ENCODE results near the gene MEGF8. TPM values are rescaled to one million over a fixed set of nuclear protein-coding genes. Genes with fewer than 3 reads are reported as not detected.
A peak's percentile ranks its signal among the peaks of the same experiment; 100 is the strongest.

Gene MEGF8
- total and polyA plus RNA-seq, 10 of the 15 experiments (the other 5 are each of a cell fraction or from before 2014, with no cell fraction given), result 0.43 to 12.8 (median 2.7) TPM

- TF ChIP-seq SREBF1 (IDR thresholded peaks at IDR 0.05; ENCODE audit: low read length) (no peak), GABPA (IDR thresholded peaks at IDR 0.05; ENCODE audit: low read depth) (peak; percentile 61; the same call in 1 of the 2 replicates), HDGF (IDR thresholded peaks at IDR 0.05) (peak; percentile 95), SP1 (IDR thresholded peaks at IDR 0.05; ENCODE audit: low read depth, low read length) (peak; percentile 65), NFIC (IDR thresholded peaks at IDR 0.05; ENCODE audit: low read depth, low read length) (no peak)
These were observed at the start of gene MEGF8 (continued) for GRCh38 chr19:42325308-42325895.

GRCh38 chr19:42276284-42276683, 49.2 kb upstream of the MEGF8 start:
- ChIA-PET RAD21 (ENCODE audit: unreplicated experiment) (interaction anchor here (1.9 kb wide), 1 partner anchor 34 kb away, joined by 5 read pairs; the partner anchor contains the start of gene GSK3A), POLR2A (interaction anchor here (1.7 kb wide), 1 partner anchor 33 kb away, joined by 5 read pairs; no protein-coding TSS in a partner anchor), CTCF (interaction anchor here (0.6 kb wide), 1 partner anchor 164 kb away, joined by 3 read pairs; no protein-coding TSS in a partner anchor), SMC1A (ENCODE audit: uncharacterized antibody, unreplicated experiment) (interaction anchor here (0.5 to 5.1 kb wide), 2 partner anchors 19 to 32 kb away, joined by 4 to 70 read pairs; partner anchors contain the start of gene GSK3A)
- Histone ChIP-seq H3K79me2 (ENCODE audit: control insufficient read depth, insufficient read depth, low read length) (peaks cover 27% of the 10 kb centered on the region), H2AFZ (ENCODE audit: control insufficient read depth, low read depth, low read length) (no peak overlapping the region), H3K9ac (ENCODE audit: control insufficient read depth, insufficient read depth, low read length) (peak overlapping the region; percentile 14; the same call in 1 of the 2 replicates), H3K27ac (ENCODE audit: control insufficient read depth, insufficient read depth) (peak overlapping the region; percentile 52), H3K4me2 (ENCODE audit: control insufficient read depth, insufficient read depth) (peak overlapping the region; percentile 31), H4K20me1 (ENCODE audit: control insufficient read depth, insufficient read depth) (no peaks in the 10 kb centered on the region; the same call in 1 of the 2 replicates), H3K4me1 (ENCODE audit: control insufficient read depth, insufficient read depth, low read length) (peaks cover 32% of the 10 kb centered on the region), H3K36me3 (ENCODE audit: control insufficient read depth in 2 of 2, insufficient read depth in 2 of 2, low read length in 1 of 2) (peaks cover 3 to 19% of the 10 kb centered on the region in 2 experiments; a peak in 3 of 4 replicates), H3K27me3 (replicated peaks in 1 of 2; ENCODE audit: control insufficient read depth in 2 of 2, insufficient read depth in 2 of 2, low read length in 1 of 2) (no peaks in the 10 kb centered on the region), H3K4me3 (no peak overlapping the region), H3K9me3 (replicated peaks; ENCODE audit: control insufficient read depth, insufficient read depth, low read length) (no peaks in the 10 kb centered on the region)
- TF ChIP-seq MTA3 (IDR thresholded peaks at IDR 0.05; ENCODE audit: borderline replicate concordance, low read length) (no peak), POLR2A (IDR thresholded peaks at IDR 0.05; ENCODE audit: low read depth, low read length) (0 out of 2 replicates have a peak, but pooled peaks have one; percentile 22)
- in situ Hi-C loops (cut with MboI) (loop anchor here (5.0 kb wide), 1 partner anchor 144 kb away; the partner anchor contains the start of gene POU2F2), intact Hi-C loops (cut with micrococcal nuclease; ENCODE audit: unreplicated experiment) (no loop called here)
- FAIRE-seq (peak; percentile 13), ATAC-seq (no peak), DNase-seq (ENCODE audit: low read depth, low spot score) (no peak)
- WGBS (ENCODE audit: insufficient coverage, insufficient replicate concordance, low lambda C conversion rate, missing lambda C conversion rate), result 28% methylated on average over 3 of the region's 3 CpGs
- no TSS peak for BruUV-seq (replicated peaks)

Data from GM12878 (cell line).